Adrenal gland (tissue), 5 donors: ENCODE results near the gene TMEM74B.

Experiments
- POLR2A ChIP-seq, 2 donors: fragments of 450-650 bp; IDR thresholded peaks; one replicate each; pipeline ENCODE4 v1.6.1; 2017; ENCODE audit warnings: antibody characterized with exemption in 2 of 2, mild to moderate bottlenecking in 2 of 2, moderate library complexity in 1 of 2
- TF ChIP-seq, protein P1 (sequence below), 6 experiments: fragments of 450-650 bp in 4 of 6; fragments of 200-600 bp in 2 of 6; sonication (generic) in 1 of 6; IDR thresholded peaks; 1 replicate in 5 of 6; 2 replicates in 1 of 6; pipeline versions ENCODE4 v1.5.1 to v1.8.0; 2016 to 2021; ENCODE audit warnings: antibody characterized with exemption in 6 of 6, mild to moderate bottlenecking in 2 of 6, moderate library complexity in 1 of 6
- donor health status: DM: no; HTN: no; CAD: no.

- TF ChIP-seq, protein P1, sequence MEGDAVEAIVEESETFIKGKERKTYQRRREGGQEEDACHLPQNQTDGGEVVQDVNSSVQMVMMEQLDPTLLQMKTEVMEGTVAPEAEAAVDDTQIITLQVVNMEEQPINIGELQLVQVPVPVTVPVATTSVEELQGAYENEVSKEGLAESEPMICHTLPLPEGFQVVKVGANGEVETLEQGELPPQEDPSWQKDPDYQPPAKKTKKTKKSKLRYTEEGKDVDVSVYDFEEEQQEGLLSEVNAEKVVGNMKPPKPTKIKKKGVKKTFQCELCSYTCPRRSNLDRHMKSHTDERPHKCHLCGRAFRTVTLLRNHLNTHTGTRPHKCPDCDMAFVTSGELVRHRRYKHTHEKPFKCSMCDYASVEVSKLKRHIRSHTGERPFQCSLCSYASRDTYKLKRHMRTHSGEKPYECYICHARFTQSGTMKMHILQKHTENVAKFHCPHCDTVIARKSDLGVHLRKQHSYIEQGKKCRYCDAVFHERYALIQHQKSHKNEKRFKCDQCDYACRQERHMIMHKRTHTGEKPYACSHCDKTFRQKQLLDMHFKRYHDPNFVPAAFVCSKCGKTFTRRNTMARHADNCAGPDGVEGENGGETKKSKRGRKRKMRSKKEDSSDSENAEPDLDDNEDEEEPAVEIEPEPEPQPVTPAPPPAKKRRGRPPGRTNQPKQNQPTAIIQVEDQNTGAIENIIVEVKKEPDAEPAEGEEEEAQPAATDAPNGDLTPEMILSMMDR (IDR thresholded peaks at IDR 0.05) = no peak
- no peak for TF ChIP-seq POLR2A (IDR thresholded peaks at IDR 0.05)
Measured at GRCh38 chr20:1202762-1203504, 18.2 kb upstream of the TMEM74B start, which contains the start of gene C20orf202.
